Fibroblast of villous mesenchyme (primary cell): ENCODE data around the gene SLC6A19. TPM values are rescaled to one million over a fixed set of nuclear protein-coding genes. Genes with fewer than 3 reads are reported as not detected.

ENCODE experiments used
- DNase-seq: peaks from one replicate; pipeline ENCODE4 v3.0.0-alpha.2; 2010; ENCODE audit warnings: low read depth
- H3K4me3 ChIP-seq: 2 replicates; pipeline ENCODE4 v1.5.1; 2011; ENCODE audit warnings: low read depth, mild to moderate bottlenecking, low read length
- total RNA-seq: library from RNA; depleted of rRNA; stranded (reverse); fragments of >200 nt; gene quantifications from 2 replicates; pipeline ENCODE4 v1.2.3, GENCODE V29; 2012
- TF ChIP-seq, protein P1 (sequence below): IDR thresholded peaks from 2 replicates; pipeline ENCODE4 v1.5.1; 2012; ENCODE audit warnings: low read depth, mild to moderate bottlenecking, low read length; ENCODE audit not compliant: insufficient read depth

SLC6A19 gene
- total RNA-seq, 1 donor = not detected

DNA sequence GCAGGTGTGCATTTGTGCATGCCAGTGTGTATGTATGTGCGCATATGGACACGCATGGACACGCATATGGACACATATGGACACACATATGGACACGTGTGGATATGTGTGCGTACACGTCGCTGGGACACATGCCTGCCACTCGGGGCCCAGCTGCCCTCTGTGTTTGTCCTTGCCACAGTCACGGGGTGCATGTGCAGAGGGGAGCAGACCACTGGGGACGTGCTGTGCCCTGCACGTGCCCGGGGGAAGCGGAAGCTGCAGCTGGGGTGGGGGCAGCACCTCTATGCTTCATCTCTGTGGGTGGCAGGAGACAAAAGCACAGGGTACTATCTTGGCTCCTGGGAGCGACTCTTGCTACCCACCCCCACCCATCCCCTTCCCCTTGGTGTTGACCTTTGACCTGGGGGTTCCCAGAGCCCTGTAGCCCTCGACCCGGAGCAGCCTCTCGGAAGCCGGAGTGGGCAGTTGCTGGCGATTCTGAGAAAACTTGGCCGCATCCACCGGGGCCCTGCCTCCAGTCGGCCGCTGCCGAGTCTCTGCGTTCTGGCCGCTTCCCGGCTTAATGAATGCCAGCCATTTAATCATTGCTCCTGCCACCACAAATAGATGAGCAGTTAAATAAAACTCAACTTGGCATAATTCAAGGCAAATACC, 21.4 kb downstream of the SLC6A19 start:
- no peak for DNase-seq
- TF ChIP-seq, protein P1, sequence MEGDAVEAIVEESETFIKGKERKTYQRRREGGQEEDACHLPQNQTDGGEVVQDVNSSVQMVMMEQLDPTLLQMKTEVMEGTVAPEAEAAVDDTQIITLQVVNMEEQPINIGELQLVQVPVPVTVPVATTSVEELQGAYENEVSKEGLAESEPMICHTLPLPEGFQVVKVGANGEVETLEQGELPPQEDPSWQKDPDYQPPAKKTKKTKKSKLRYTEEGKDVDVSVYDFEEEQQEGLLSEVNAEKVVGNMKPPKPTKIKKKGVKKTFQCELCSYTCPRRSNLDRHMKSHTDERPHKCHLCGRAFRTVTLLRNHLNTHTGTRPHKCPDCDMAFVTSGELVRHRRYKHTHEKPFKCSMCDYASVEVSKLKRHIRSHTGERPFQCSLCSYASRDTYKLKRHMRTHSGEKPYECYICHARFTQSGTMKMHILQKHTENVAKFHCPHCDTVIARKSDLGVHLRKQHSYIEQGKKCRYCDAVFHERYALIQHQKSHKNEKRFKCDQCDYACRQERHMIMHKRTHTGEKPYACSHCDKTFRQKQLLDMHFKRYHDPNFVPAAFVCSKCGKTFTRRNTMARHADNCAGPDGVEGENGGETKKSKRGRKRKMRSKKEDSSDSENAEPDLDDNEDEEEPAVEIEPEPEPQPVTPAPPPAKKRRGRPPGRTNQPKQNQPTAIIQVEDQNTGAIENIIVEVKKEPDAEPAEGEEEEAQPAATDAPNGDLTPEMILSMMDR = no peak
- no peak overlapping the region for H3K4me3 ChIP-seq

DNA sequence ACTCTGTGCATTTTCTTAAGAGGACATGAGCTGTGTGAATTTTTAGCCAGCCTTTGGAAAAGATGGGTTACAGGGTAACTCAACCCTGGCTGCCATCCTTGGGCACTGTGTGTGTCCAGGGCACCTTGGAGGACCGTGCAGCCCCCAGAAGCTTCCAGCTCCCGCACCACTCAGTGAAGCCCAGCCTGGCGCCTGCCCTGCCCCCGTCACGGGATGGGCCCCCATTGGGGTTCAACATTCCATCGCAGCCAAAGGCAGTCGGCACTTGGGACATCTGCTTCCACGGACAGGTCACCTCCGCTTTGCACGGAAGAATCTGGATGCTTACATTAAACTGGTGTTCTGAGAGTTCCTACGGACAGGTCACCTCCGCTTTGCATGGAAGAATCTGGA, 21.9 kb downstream of the SLC6A19 start:
- no peak overlapping the region for H3K4me3 ChIP-seq
- DNase-seq = no peak
- TF ChIP-seq, protein P1 = no peak

DNA sequence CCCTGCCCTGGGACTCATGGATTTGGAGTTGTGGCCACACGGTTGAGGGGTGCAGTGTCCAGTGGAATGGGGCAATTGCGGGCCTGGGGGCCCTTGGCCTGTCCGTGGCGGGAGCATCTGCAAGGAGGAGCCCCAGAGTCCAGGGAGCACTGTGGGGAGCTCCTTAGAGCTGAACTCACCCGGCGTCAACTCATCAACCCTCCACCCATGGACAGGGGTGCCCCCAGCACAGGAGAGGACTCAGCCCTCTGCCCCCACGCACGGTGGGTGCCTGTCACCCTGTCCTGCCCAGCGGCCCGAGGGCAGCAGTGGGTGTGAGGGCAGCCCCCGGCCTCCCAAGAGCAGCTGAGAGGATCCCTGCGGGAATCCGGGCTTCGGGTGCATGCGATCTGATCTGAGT, 23.2 kb downstream of the SLC6A19 start:
- TF ChIP-seq, protein P1 = no peak

DNA sequence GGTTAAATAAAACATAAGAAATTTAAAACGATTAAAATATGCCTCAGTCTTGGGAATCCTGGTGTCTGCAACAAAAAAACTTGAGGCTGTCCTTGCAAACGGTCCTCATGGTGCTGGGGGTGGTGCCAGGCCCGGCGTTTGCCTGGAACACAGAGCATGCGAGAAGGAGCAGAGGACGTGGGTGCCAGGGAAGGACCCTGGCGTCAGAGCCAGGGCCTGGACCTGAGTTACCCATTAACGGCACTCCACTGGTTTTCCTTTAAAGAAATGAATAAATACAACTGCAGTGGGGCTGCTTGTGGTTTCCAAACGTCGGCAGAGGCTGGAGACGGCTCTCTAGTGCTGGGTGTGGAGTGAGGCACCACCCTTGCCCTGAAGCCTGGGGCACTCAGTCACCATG, 23.7 kb downstream of the SLC6A19 start, which contains the start of gene SLC6A18:
Gene SLC6A18 (plus strand): TSS at position 301 of the 400 bp plus-strand sequence. CDS start 97 bp downstream, at position 398.
- DNase-seq = no peak
- no peak within 1 kb of the TSS for H3K4me3 ChIP-seq
- TF ChIP-seq, protein P1 = no peak

More for the DNA sequence above, 23.2 kb downstream of the SLC6A19 start:
- no peak overlapping the region for H3K4me3 ChIP-seq
- no peak for DNase-seq

DNA sequence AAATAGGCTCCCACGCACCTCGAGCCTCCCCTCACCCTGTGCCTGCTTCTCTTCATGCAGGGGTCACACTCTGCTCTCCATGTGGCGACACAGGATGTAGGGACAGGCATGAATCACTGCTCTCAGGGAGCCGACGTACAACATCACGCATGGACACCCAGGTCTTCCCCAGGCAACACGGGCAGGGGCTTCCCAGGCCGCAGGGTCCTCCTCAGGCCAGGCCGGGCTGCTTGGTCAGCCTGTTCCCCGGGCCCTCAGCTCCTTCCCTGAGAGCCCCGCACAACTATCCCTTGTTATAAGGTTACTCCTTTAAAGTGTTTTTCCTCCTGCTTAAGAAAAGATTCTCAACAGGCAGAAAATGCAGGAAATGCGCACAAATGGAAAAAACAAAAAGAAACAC, 24.8 kb downstream of the SLC6A19 start:
- H3K4me3 ChIP-seq = no peak overlapping the region
- TF ChIP-seq, protein P1 = no peak
- DNase-seq = no peak

DNA sequence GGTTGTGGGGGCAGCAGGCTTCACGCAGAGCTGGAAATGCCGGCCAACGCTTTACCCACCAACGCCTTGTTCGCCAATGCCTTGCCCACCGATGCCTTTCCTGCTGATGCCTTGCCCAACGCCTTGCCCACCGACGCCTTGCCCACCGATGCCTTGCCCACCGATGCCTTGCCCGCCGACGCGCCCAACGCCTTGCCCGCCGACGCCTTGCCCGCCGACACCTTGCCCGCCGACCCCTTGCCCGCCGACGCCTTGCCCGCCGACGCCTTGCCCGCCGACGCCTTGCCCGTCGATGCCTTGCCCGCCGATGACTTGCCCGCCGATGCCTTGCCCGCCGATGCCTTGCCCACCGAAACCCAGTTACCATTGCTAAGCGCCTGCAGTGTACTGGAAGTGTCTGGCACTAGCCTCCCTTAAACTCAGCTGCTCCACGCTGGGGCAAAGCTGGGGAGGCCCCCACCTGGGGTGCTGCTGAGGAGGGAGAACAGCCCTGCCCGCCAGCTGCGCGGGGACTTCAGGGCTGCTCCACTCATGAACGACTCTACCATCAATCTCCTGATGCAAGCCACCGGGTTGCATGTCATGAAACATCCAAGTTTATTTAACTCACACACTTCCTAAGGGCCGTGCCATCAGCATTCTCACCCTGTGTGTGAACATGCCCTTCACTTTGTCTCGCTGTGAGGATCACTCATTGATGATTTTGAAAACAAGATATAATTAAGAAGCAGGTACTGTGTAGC, 25.6 kb downstream of the SLC6A19 start:
- no peak overlapping the region for H3K4me3 ChIP-seq
- TF ChIP-seq, protein P1 = no peak
- no peak for DNase-seq
